ENCODE measurements around the gene ARHGEF19. TPM values are rescaled to one million over a fixed set of nuclear protein-coding genes. Genes with fewer than 3 reads are reported as not detected.

The ARHGEF19 gene
- total RNA-seq, 3 donors from 2014 or later = 5.3 to 13.3 (median 9.0) TPM

DNA sequence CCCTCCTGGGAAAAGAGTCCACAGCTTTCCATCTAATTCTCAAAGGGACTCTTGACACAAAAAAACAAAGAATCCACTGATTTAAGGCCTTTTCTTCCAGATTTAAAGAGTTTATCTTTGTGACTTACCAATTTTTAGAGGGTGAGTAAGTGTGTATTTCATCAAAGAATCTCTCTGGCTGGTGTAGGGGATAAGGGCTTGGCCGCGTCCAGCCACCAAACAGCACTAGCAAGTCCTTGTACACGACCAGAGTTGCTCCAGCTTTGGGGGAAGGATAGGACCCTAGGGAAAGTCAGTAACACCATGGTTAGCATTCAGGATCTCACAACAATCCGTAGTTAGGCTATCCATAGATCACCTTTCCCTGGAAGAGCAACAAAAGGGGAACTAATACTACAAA is 44.0 kb upstream of the ARHGEF19 start:
- H3K4me3 ChIP-seq = no peak overlapping the region
- DNase-seq = no peak
- TF ChIP-seq CTCF (IDR thresholded peaks at IDR 0.05) = no peak
- no peaks in the 10 kb centered on the region for H3K36me3 ChIP-seq (ENCODE audit: low read depth)
- H3K9me3 ChIP-seq = no peaks in the 10 kb centered on the region
- intact Hi-C loops (cut with DNase I, micrococcal nuclease) = no loop called here
- ATAC-seq = no peak
- no peaks in the 10 kb centered on the region for H3K4me1 ChIP-seq (ENCODE audit: low read depth)

DNA sequence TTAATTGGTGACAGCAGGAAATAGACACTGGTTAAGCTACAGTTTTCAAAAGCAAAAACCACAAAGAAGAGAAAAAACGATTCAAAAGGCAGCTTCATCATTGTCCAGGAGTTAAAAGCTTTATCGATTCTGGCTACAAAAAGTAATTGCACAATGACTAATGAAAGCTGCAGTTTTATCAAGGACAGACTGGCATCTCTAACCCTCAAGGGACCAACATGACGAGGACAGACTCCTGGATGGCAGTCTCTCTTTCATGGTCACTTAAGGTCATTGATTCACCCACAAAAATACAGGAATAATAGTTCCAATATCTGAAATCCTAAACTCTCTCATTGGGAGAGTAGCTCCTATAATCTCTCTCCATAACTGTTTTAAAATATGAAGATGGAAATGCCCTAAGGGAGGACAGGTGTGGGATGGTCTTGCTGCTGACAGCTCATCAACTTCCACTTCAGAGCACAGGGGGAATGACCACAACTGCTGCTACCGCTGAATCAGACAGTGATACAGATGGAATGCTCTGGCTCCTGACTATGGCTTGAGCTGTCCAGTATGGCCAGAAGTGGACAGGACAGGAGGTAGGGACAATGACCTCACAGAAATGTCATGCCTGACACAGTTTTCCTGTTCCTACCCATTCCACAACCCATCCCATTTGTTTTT is 41.9 kb upstream of the ARHGEF19 start:
- ATAC-seq (no peak), DNase-seq (no peak)
- Histone ChIP-seq H3K4me3 (no peak overlapping the region), H3K4me1 (ENCODE audit: low read depth) (peaks cover 1% of the 10 kb centered on the region), H3K36me3 (ENCODE audit: low read depth) (no peaks in the 10 kb centered on the region), H3K9me3 (no peaks in the 10 kb centered on the region)
- intact Hi-C loops (cut with DNase I, micrococcal nuclease) = no loop called here
- no peak for TF ChIP-seq CTCF (IDR thresholded peaks at IDR 0.05)

DNA sequence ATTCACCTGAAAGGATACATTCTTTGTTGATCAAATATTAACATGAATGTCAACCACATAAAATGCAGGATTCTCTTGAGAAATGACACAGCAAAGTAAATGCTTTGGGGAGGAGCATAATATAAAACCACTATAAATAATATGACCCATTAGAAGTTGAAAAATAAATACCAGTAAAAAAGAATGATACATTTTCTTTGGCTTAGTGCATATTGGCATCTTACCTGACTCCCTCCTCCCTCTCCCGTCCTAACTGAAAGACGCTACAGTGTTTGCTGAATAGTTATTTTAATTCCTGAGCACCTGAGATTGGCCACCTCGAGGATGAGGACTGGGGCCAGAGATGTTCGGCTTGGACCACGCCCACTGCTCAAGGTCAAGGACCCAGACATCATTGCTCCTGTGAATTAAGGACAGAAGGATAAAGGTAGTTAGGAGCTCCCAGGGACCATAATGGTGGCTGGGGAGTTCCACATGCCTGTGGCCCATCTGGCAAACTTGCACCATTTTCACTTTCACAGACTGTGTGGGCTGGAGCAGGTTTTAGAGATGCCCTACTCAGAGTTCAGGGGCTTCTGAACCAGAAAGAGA is 41.0 kb upstream of the ARHGEF19 start:
- H3K36me3 ChIP-seq (ENCODE audit: low read depth) = no peaks in the 10 kb centered on the region
- intact Hi-C loops (cut with DNase I, micrococcal nuclease) = no loop called here

DNA sequence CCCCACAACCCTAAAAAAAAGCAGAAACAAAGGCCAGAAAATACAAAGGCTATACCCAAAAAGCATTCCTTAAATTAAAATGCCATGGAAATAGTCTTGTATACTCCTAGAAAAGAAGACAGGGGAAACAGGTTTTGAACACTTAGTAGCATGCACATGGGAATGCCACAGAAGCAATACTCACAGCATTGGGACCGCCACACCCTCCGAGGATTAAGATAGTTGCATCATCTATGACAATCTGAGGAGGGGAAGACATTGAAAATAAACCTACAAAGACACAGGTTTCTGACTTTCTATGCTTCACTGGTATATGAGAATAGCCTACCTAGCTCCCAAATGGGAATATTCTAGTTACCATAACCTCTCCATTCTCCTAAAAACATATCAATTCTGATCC is 40.5 kb upstream of the ARHGEF19 start:
- H3K36me3 ChIP-seq (ENCODE audit: low read depth) = no peaks in the 10 kb centered on the region
- ATAC-seq (no peak), DNase-seq (no peak)
- no peaks in the 10 kb centered on the region for H3K9me3 ChIP-seq
- intact Hi-C loops (cut with DNase I, micrococcal nuclease) = no loop called here
- no peak overlapping the region for H3K4me3 ChIP-seq
- peaks cover 15% of the 10 kb centered on the region for H3K4me1 ChIP-seq (ENCODE audit: low read depth)
- no peak for TF ChIP-seq CTCF (IDR thresholded peaks at IDR 0.05)

More for the DNA sequence above, 41.0 kb upstream of the ARHGEF19 start:
- no peak for DNase-seq
- TF ChIP-seq CTCF (IDR thresholded peaks at IDR 0.05) = no peak
- Histone ChIP-seq H3K4me3 (no peak overlapping the region), H3K9me3 (no peaks in the 10 kb centered on the region), H3K4me1 (ENCODE audit: low read depth) (peaks cover 11% of the 10 kb centered on the region)
- no peak for ATAC-seq

DNA sequence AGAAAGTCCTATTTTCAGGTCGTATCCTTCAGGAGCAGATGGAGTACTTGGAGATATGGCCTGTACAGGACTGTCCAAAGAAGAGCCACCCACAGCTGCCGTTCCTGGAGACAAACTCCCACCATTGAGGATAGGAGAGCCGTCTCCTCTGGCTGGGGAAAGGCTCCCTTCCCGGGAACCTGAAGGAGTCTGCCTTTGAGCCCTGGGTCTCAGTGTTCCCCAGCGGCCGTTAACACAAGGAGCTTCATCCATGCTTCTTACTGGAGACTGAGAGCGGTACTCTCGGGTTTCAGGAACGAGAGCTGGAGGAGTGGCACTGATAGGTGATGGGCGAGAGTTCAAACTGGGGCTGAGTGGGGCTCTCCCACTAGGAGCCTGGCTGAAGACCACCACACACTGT is 38.9 kb upstream of the ARHGEF19 start:
- no peak for TF ChIP-seq CTCF (IDR thresholded peaks at IDR 0.05)
- DNase-seq = no peak
- Histone ChIP-seq H3K36me3 (ENCODE audit: low read depth) (no peaks in the 10 kb centered on the region), H3K4me3 (no peak overlapping the region), H3K9me3 (no peaks in the 10 kb centered on the region), H3K4me1 (ENCODE audit: low read depth) (peaks cover 17% of the 10 kb centered on the region)
- ATAC-seq = no peak
- intact Hi-C loops (cut with DNase I, micrococcal nuclease) = no loop called here
